H1 (cell line): ENCODE results near the gene ARID4A. TPM values are rescaled to one million over a fixed set of nuclear protein-coding genes. Genes with fewer than 3 reads are reported as not detected.

Source experiments
- CTCF ChIA-PET: fragments of 300-600 bp; sonication (Branson Sonifier 250); formaldehyde crosslinking; loops from one replicate; lab custom pipeline; 2021; ENCODE audit not compliant: partially characterized antibody; lab: Charles Lee
- POLR2A ChIA-PET: fragments of 300-600 bp; sonication (Branson Sonifier 250); formaldehyde crosslinking; loops from one replicate; lab custom pipeline; 2021; ENCODE audit warnings: inconsistent platforms; ENCODE audit not compliant: partially characterized antibody; lab: Charles Lee
- DNase-seq, 2 experiments: peaks; one replicate each; pipeline versions ENCODE4 v3.0.0 to v3.0.0-alpha.2; 2010 to 2022; ENCODE audit warnings: low spot score in 2 of 2, low read depth in 1 of 2, mixed read lengths in 1 of 2
- FAIRE-seq: peaks from 2 replicates; lab custom pipeline; 2011; peaks lifted over from hg19 to GRCh38; lab: Jason Lieb, UNC
- H2AFZ ChIP-seq: 2 replicates; pipeline ENCODE4 v1.8.1; 2012; ENCODE audit warnings: low read length, inconsistent platforms
- H2AK5ac ChIP-seq: 2 replicates; pipeline ENCODE4 v1.6.1; 2013; ENCODE audit warnings: low read depth, low read length
- H2BK120ac ChIP-seq: replicated peaks from 2 replicates; pipeline ENCODE3; 2013; ENCODE audit warnings: low read depth, low read length, inconsistent platforms
- H2BK12ac ChIP-seq: 2 replicates; pipeline ENCODE4 v1.6.1; 2013; ENCODE audit warnings: low read depth, low read length
- H2BK15ac ChIP-seq: 2 replicates; pipeline ENCODE4 v1.6.1; 2013; ENCODE audit warnings: low read length
- H2BK20ac ChIP-seq: 2 replicates; pipeline ENCODE4 v1.6.1; 2013; ENCODE audit warnings: low read length
- H2BK5ac ChIP-seq: 2 replicates; pipeline ENCODE4 v1.6.1; 2013; ENCODE audit warnings: low read depth, low read length
- H3K14ac ChIP-seq: 2 replicates; pipeline ENCODE4 v1.6.1; 2013; ENCODE audit warnings: inconsistent platforms; ENCODE audit not compliant: insufficient read length
- H3K18ac ChIP-seq: 2 replicates; pipeline ENCODE4 v1.6.1; 2013; ENCODE audit warnings: low read length; ENCODE audit errors: extremely low read depth
- H3K23ac ChIP-seq: 2 replicates; pipeline ENCODE4 v1.6.1; 2013; ENCODE audit warnings: inconsistent platforms; ENCODE audit not compliant: insufficient read length
- H3K23me2 ChIP-seq: 2 replicates; pipeline ENCODE4 v1.6.1; 2013; ENCODE audit warnings: low read depth, low read length
- H3K27ac ChIP-seq: 2 replicates; pipeline ENCODE4 v1.6.1; 2011; ENCODE audit warnings: low read depth, low read length, inconsistent platforms
- H3K27me3 ChIP-seq, 4 experiments: replicated peaks in 1 of 4; 1 replicate in 1 of 4; 2 replicates in 3 of 4; pipeline versions ENCODE4 v1.6.1 to v1.8.1; 2011 to 2013; ENCODE audit warnings: low read length in 3 of 4, mild to moderate bottlenecking in 3 of 4, inconsistent platforms in 2 of 4, mixed read lengths in 2 of 4, moderate library complexity in 1 of 4; ENCODE audit not compliant: control insufficient read depth in 3 of 4, insufficient read depth in 3 of 4; ENCODE audit errors: extremely low read depth in 1 of 4
- H3K36me3 ChIP-seq, 4 experiments: 2 replicates each; pipeline versions ENCODE4 v1.6.1 to v1.8.1; 2011 to 2013; ENCODE audit warnings: mild to moderate bottlenecking in 4 of 4, low read length in 3 of 4, moderate library complexity in 2 of 4, control low read depth in 1 of 4, inconsistent platforms in 1 of 4; ENCODE audit not compliant: insufficient read depth in 4 of 4, control insufficient read depth in 2 of 4
- H3K4ac ChIP-seq: replicated peaks from 2 replicates; pipeline ENCODE3; 2013; ENCODE audit warnings: low read length, low read depth, mixed read lengths, inconsistent platforms; ENCODE audit not compliant: insufficient read length
- H3K4me1 ChIP-seq, 4 experiments: replicated peaks in 1 of 4; 1 replicate in 1 of 4; 2 replicates in 3 of 4; pipeline versions ENCODE4 v1.6.1 to v1.8.1; 2011 to 2013; ENCODE audit warnings: low read length in 3 of 4, inconsistent platforms in 2 of 4, mixed read lengths in 1 of 4; ENCODE audit not compliant: insufficient read depth in 4 of 4, control insufficient read depth in 3 of 4
- H3K4me2 ChIP-seq, 2 experiments: 2 replicates each; pipeline versions ENCODE4 v1.6.1 to v1.8.1; 2011 to 2013; ENCODE audit warnings: low read depth in 2 of 2, low read length in 2 of 2, control low read depth in 1 of 2, inconsistent platforms in 1 of 2, mild to moderate bottlenecking in 1 of 2; ENCODE audit not compliant: insufficient read depth in 1 of 2
- H3K4me3 ChIP-seq, 4 experiments: fragments of 200-600, 300-600 bp in 1 of 4; sonication (generic), shearing (Covaris generic), sonication (Bioruptor Twin) in 1 of 4; 2 replicates each; pipeline versions ENCODE4 v1.5.1 to v1.8.1; 2011 to 2016; ENCODE audit warnings: low read length in 4 of 4, low read depth in 3 of 4, control low read depth in 2 of 4, inconsistent platforms in 2 of 4, mild to moderate bottlenecking in 2 of 4, mixed read lengths in 1 of 4, moderate library complexity in 1 of 4; ENCODE audit not compliant: insufficient read depth in 2 of 4; ENCODE audit errors: extremely low read depth in 1 of 4
- H3K56ac ChIP-seq: replicated peaks from 2 replicates; pipeline ENCODE3; 2013; ENCODE audit warnings: low read depth, mild to moderate bottlenecking, mixed read lengths, low read length, inconsistent platforms; ENCODE audit not compliant: insufficient read length
- H3K79me1 ChIP-seq: 2 replicates; pipeline ENCODE4 v1.6.1; 2013; ENCODE audit warnings: low read depth, low read length, control low read depth
- H3K79me2 ChIP-seq, 2 experiments: 2 replicates each; pipeline versions ENCODE4 v1.6.1 to v1.8.1; 2012 to 2013; ENCODE audit warnings: low read length in 2 of 2, mild to moderate bottlenecking in 2 of 2, inconsistent platforms in 1 of 2; ENCODE audit not compliant: insufficient read depth in 2 of 2, control insufficient read depth in 1 of 2
- H3K9ac ChIP-seq, 4 experiments: replicated peaks in 1 of 4; 1 replicate in 1 of 4; 2 replicates in 3 of 4; pipeline versions ENCODE4 v1.6.1 to v1.8.1; 2011 to 2013; ENCODE audit warnings: low read depth in 3 of 4, low read length in 3 of 4, control low read depth in 2 of 4, mild to moderate bottlenecking in 2 of 4, moderate library complexity in 2 of 4, inconsistent platforms in 1 of 4; ENCODE audit errors: extremely low read depth in 1 of 4
- H3K9me3 ChIP-seq, 2 experiments: 2 replicates each; pipeline versions ENCODE4 v1.6.1 to v1.8.1; 2012 to 2013; ENCODE audit warnings: mild to moderate bottlenecking in 2 of 2, moderate library complexity in 2 of 2, control low read depth in 1 of 2, inconsistent platforms in 1 of 2, low read depth in 1 of 2, low read length in 1 of 2, mixed read lengths in 1 of 2; ENCODE audit not compliant: insufficient read depth in 2 of 2
- H4K20me1 ChIP-seq, 2 experiments: replicated peaks in 1 of 2; 2 replicates each; pipeline versions ENCODE3 to v1.8.1; 2011 to 2013; ENCODE audit warnings: inconsistent platforms in 2 of 2, low read length in 2 of 2, mild to moderate bottlenecking in 1 of 2; ENCODE audit not compliant: insufficient read depth in 2 of 2, control insufficient read depth in 1 of 2
- H4K5ac ChIP-seq: 2 replicates; pipeline ENCODE4 v1.6.1; 2013; ENCODE audit warnings: low read length, low read depth, mixed read lengths, inconsistent platforms; ENCODE audit not compliant: insufficient read length
- H4K8ac ChIP-seq: 2 replicates; pipeline ENCODE4 v1.8.0; 2013; ENCODE audit warnings: mild to moderate bottlenecking, moderate library complexity, low read length, inconsistent platforms; ENCODE audit not compliant: insufficient read depth; ENCODE audit errors: extremely low read depth
- H4K91ac ChIP-seq: replicated peaks from 2 replicates; pipeline ENCODE3; 2013; ENCODE audit warnings: low read length, mixed read lengths, inconsistent platforms; ENCODE audit not compliant: insufficient read length
- CBX8 ChIP-seq: fragments of 300-800, 300-1000 bp; sonication (generic); IDR thresholded peaks from 2 replicates; pipeline ENCODE4 v1.7.1; 2016; ENCODE audit warnings: low read depth, low read length, borderline replicate concordance
- CHD2 ChIP-seq: IDR thresholded peaks from 2 replicates; pipeline ENCODE4 v1.6.1; 2012; ENCODE audit warnings: low read length, improper control_type of control experiment
- GABPA ChIP-seq: IDR thresholded peaks from 2 replicates; pipeline ENCODE4 v1.6.1; 2011; ENCODE audit warnings: mild to moderate bottlenecking, low read length, moderate library complexity, borderline replicate concordance; ENCODE audit not compliant: insufficient read depth
- KDM4A ChIP-seq: IDR thresholded peaks from one replicate; pipeline ENCODE4 v1.7.1; 2012; ENCODE audit warnings: low read depth, mild to moderate bottlenecking, moderate library complexity, low read length, inconsistent platforms; ENCODE audit not compliant: severe bottlenecking
- KDM5A ChIP-seq: fragments of 200-600 bp; IDR thresholded peaks from 2 replicates; pipeline ENCODE4 v1.7.1; 2012; ENCODE audit warnings: mild to moderate bottlenecking, low read length, inconsistent platforms, mixed read lengths
- NRF1 ChIP-seq: IDR thresholded peaks from 2 replicates; pipeline ENCODE4 v1.6.1; 2011; ENCODE audit warnings: mild to moderate bottlenecking, low read depth, low read length, improper control_type of control experiment
- PHF8 ChIP-seq: fragments of 200-600 bp; sonication (generic); conservative IDR thresholded peaks from 2 replicates; pipeline ENCODE4 v1.7.1; 2012; ENCODE audit warnings: low read depth, mild to moderate bottlenecking, inconsistent platforms, low read length, moderate library complexity
- POU5F1 ChIP-seq: IDR thresholded peaks from 2 replicates; pipeline ENCODE4 v1.6.1; 2011; ENCODE audit warnings: low read depth, mild to moderate bottlenecking, low read length, moderate library complexity
- RAD21 ChIP-seq, 2 experiments: IDR thresholded peaks in 1 of 2; conservative IDR thresholded peaks in 1 of 2; 2 replicates each; pipeline ENCODE4 v1.6.1; 2011; ENCODE audit warnings: low read depth in 2 of 2, low read length in 2 of 2, improper control_type of control experiment in 1 of 2, inconsistent platforms in 1 of 2, mild to moderate bottlenecking in 1 of 2, moderate library complexity in 1 of 2
- SP4 ChIP-seq: IDR thresholded peaks from 2 replicates; pipeline ENCODE4 v1.6.1; 2012; ENCODE audit warnings: low read length, inconsistent platforms
- SUZ12 ChIP-seq: fragments of 200-600 bp; sonication (generic); IDR thresholded peaks from 2 replicates; pipeline ENCODE4 v1.6.1; 2012; ENCODE audit warnings: mild to moderate bottlenecking, inconsistent platforms, low read length, moderate library complexity, mixed read lengths
- TAF1 ChIP-seq: IDR thresholded peaks from 2 replicates; pipeline ENCODE4 v1.6.1; 2011; ENCODE audit warnings: mild to moderate bottlenecking, low read depth, low read length
- TAF7 ChIP-seq: optimal IDR thresholded peaks from 2 replicates; pipeline ENCODE3; 2011; ENCODE audit warnings: low read depth, mild to moderate bottlenecking, inconsistent platforms, low read length, moderate library complexity, borderline replicate concordance
- WGBS, 2 experiments: shearing (Covaris generic) in 1 of 2; methylation state at CpG; one replicate each; pipeline versions ENCODE4 v1.1.6 to v1.1.7; 2013 to 2015; ENCODE audit warnings: low lambda C conversion rate in 2 of 2, mixed read lengths in 2 of 2, inconsistent platforms in 1 of 2, low coverage in 1 of 2, missing lambda C conversion rate in 1 of 2; ENCODE audit not compliant: insufficient replicate concordance in 2 of 2, insufficient coverage in 1 of 2, insufficient read length in 1 of 2; ENCODE audit errors: extremely low coverage in 1 of 2, missing lambda C conversion rate in 1 of 2; 5-methylcytosine and 5-hydroxymethylcytosine counted together
- polyA plus RNA-seq, 7 experiments: library from polyadenylated mRNA; depleted of rRNA in 3 of 7; stranded (reverse) in 5 of 7; unstranded in 2 of 7; fragments of >200 nt in 5 of 7; fragments of 200-250 nt in 2 of 7; gene quantifications; 1 replicate in 5 of 7; 2 replicates in 1 of 7; 4 replicates in 1 of 7; pipeline versions ENCODE4 v1.2.1 to v1.2.3, GENCODE V29; 2011 to 2013; ENCODE audit warnings: missing spikeins in 2 of 7, mixed read lengths in 2 of 7
- total RNA-seq: library from RNA; stranded (reverse); fragmentation: NEBNext Ultra II Directional; extraction: Animal tissue kit (Norgen Biotek cat#: 25700); gene quantifications from 2 replicates; pipeline ENCODE4 v1.2.1, GENCODE V29; 2021
- TF ChIP-seq, protein P1 (sequence below): IDR thresholded peaks from 2 replicates; pipeline ENCODE4 v1.6.1; 2012; ENCODE audit warnings: inconsistent platforms

Gene ARID4A
- total and polyA plus RNA-seq, 2 of the 8 experiments (the other 6 are each of a cell fraction or from before 2014, with no cell fraction given) = 2.1 to 14.6 TPM

DNA sequence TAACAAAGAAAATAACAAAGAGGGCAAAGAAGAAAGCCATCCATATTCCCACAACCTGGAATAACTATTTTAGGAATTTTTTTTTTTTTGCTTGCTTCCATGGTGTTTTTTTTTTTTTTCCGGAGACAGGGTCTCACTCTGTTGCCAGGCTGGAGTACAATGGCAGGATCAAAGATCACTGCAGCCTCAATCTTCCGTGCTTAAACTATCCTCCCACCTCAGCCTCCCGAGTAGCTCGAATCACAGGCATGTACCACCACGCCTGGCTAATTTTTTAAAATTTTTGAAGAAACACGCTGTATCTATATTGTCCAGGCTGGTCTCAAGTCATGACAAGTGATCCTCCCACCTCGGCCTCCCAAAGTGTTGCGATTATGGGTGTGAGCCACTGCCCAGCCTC, 20.2 kb upstream of the ARID4A start:
- 97% methylated on average over 7 of the region's 8 CpGs; no CpG with 5 or more reads in 1 of the 2 experiments for WGBS, 2 experiments
- Histone ChIP-seq H2AFZ (no peak overlapping the region), H3K79me2 (peaks cover 0 to 62% of the 10 kb centered on the region in 2 experiments; a peak in 2 of 4 replicates), H4K8ac (no peak overlapping the region), H3K18ac (no peak overlapping the region), H3K4me2 (no peak overlapping the region), H3K14ac (no peak overlapping the region), H3K23me2 (no peaks in the 10 kb centered on the region), H3K4me3 (no peak overlapping the region), H3K23ac (no peak overlapping the region), H3K36me3 (peaks cover under 1 to 37% (median 5%) of the 10 kb centered on the region in 4 experiments; a peak in 6 of 8 replicates), H2BK5ac (no peak overlapping the region), H3K27ac (no peak overlapping the region), H3K9ac (no peak overlapping the region), H4K91ac (no peak overlapping the region), H3K27me3 (no peaks in the 10 kb centered on the region), H2BK12ac (no peak overlapping the region), H3K4ac (no peak overlapping the region), H2BK120ac (no peak overlapping the region), H3K79me1 (no peaks in the 10 kb centered on the region), H4K5ac (no peak overlapping the region), H3K56ac (no peak overlapping the region), H3K9me3 (no peaks in the 10 kb centered on the region), H4K20me1 (peaks cover 0 to 4% of the 10 kb centered on the region in 2 experiments), H3K4me1 (no peaks in the 10 kb centered on the region), H2AK5ac (no peak overlapping the region), H2BK20ac (no peak overlapping the region), H2BK15ac (no peak overlapping the region)
- POLR2A ChIA-PET = interaction anchor here (0.7 to 1.3 kb wide), 2 partner anchors 17 to 19 kb away, joined by 3 to 4 read pairs; no protein-coding TSS in a partner anchor
- FAIRE-seq (no peak), DNase-seq (no peak)
- CTCF ChIA-PET = no interaction called here
- TF ChIP-seq NRF1 (no peak), RAD21 (IDR thresholded peaks at IDR 0.05 in 1 of 2, conservative IDR thresholded peaks at IDR 0.05 in 1 of 2; ENCODE audit: low read depth in 2 of 2, low read length in 2 of 2) (no peak), GABPA (no peak), SP4 (no peak), CBX8 (no peak), TAF7 (no peak), TAF1 (no peak), CHD2 (no peak), PHF8 (no peak), SUZ12 (no peak), KDM4A (no peak), KDM5A (no peak), POU5F1 (no peak)
- TF ChIP-seq, protein P1, sequence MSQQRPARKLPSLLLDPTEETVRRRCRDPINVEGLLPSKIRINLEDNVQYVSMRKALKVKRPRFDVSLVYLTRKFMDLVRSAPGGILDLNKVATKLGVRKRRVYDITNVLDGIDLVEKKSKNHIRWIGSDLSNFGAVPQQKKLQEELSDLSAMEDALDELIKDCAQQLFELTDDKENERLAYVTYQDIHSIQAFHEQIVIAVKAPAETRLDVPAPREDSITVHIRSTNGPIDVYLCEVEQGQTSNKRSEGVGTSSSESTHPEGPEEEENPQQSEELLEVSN = no peak
